Esophagus muscularis mucosa (tissue), 3 donors: ENCODE measurements around the gene SPATA9.

Experiments used
- CTCF ChIP-seq, 3 experiments: fragments of 200-600 bp in 2 of 3; fragments of 450-650 bp in 1 of 3; sonication (generic) in 2 of 3; IDR thresholded peaks; one replicate each; pipeline ENCODE4 v1.5.1; 2017 to 2019; ENCODE audit warnings: antibody characterized with exemption in 3 of 3, mild to moderate bottlenecking in 2 of 3, moderate library complexity in 1 of 3
- POLR2A ChIP-seq: fragments of 450-650 bp; IDR thresholded peaks from one replicate; pipeline ENCODE4 v1.6.1; 2017; ENCODE audit warnings: antibody characterized with exemption, moderate library complexity, mild to moderate bottlenecking, low read depth

GRCh38 chr5:95649842-95650620 lies 32.8 kb downstream of the SPATA9 start:
- TF ChIP-seq CTCF (IDR thresholded peaks at IDR 0.05) (no peak), POLR2A (no peak)
